ENCODE data around the gene RNFT2. TPM values are rescaled to one million over a fixed set of nuclear protein-coding genes. Genes with fewer than 3 reads are reported as not detected.
A peak's percentile ranks its signal among the peaks of the same experiment; 100 is the strongest.

Gene RNFT2
- total RNA-seq, 1 experiment from 2014 or later = 34.9 TPM

DNA sequence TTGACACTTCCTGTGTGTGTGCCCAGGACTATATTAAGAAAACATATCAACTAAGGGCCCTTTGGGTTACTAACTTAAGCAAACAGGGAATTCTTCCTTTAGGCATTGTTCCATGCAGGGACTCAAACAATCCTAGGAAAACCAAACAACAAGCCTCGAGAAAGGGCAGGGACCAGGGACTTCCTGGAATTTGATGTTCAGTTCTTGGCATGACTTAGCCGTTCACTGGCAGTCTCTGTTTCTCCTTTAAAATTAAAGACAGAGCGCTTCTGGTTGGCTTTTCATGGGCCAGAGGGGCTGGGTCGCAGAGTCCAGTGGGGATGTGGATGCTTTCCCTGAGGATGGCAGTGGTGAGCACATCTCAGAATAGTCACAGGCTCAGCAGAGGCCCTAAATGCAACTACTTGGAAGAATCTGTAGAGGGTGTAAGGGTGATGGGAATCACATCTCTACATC, 35.2 kb downstream of the RNFT2 start:
- no peaks in the 10 kb centered on the region for H3K9me3 ChIP-seq (ENCODE audit: control insufficient read depth in 1 of 2, insufficient read depth in 1 of 2, low read depth in 1 of 2, low read length in 2 of 2)
- no peaks in the 10 kb centered on the region; a peak in 1 of 4 replicates for H3K36me3 ChIP-seq (ENCODE audit: control insufficient read depth in 1 of 2, insufficient read depth in 2 of 2, low read length in 2 of 2)
- H2AFZ ChIP-seq (ENCODE audit: low read depth, low read length, poor library complexity, severe bottlenecking) = no peak overlapping the region
- POLR2A ChIA-PET = no interaction called here
- intact Hi-C loops (cut with micrococcal nuclease) = loop anchor here (1.0 kb wide), 1 partner anchor 182 kb away; no protein-coding TSS in a partner anchor
- TF ChIP-seq SP1 (IDR thresholded peaks at IDR 0.05; ENCODE audit: low read depth) = no peak
- TF ChIP-seq, protein P1, sequence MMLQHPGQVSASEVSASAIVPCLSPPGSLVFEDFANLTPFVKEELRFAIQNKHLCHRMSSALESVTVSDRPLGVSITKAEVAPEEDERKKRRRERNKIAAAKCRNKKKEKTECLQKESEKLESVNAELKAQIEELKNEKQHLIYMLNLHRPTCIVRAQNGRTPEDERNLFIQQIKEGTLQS (IDR thresholded peaks at IDR 0.05) = no peak
- no peak for TF ChIP-seq EZH2phosphoT487 (IDR thresholded peaks at IDR 0.05; ENCODE audit: borderline replicate concordance)
- TF ChIP-seq RAD21 (IDR thresholded peaks at IDR 0.05; ENCODE audit: low read depth) = peak; percentile 53
- peak; percentile 30 to 57 (median 41) for TF ChIP-seq CTCF (IDR thresholded peaks at IDR 0.05 in 2 of 3, conservative IDR thresholded peaks at IDR 0.05 in 1 of 3; ENCODE audit: borderline replicate concordance in 1 of 3, insufficient read depth in 1 of 3, low read depth in 2 of 3, low read length in 2 of 3)
- no peak for TF ChIP-seq TCF7L2 (IDR thresholded peaks at IDR 0.05; ENCODE audit: borderline replicate concordance, extremely low read depth, insufficient read depth, insufficient read length)
- no peak for TF ChIP-seq SIN3A (IDR thresholded peaks at IDR 0.05; ENCODE audit: low read depth)
- TF ChIP-seq ZBTB33 (IDR thresholded peaks at IDR 0.05; ENCODE audit: extremely low read depth, insufficient replicate concordance, low read length) = no peak
- no peak for TF ChIP-seq ZFX (IDR thresholded peaks at IDR 0.05)
- TF ChIP-seq JUND (IDR thresholded peaks at IDR 0.05) = no peak
- TF ChIP-seq POLR2A (IDR thresholded peaks at IDR 0.05; ENCODE audit: borderline replicate concordance, extremely low read depth, insufficient read depth, insufficient read length) = no peak
- no peak for TF ChIP-seq SRF (IDR thresholded peaks at IDR 0.05; ENCODE audit: low read depth)
- no peak for TF ChIP-seq MAX (IDR thresholded peaks at IDR 0.05)
- RAD21 ChIA-PET (ENCODE audit: low non-redundant PET in 1 of 2, low total read pairs in 2 of 2, uncharacterized antibody in 2 of 2, unreplicated experiment in 2 of 2) = no interaction called here
- peaks cover 0 to 6% of the 10 kb centered on the region in 2 experiments; a peak in 1 of 4 replicates for H3K4me1 ChIP-seq (ENCODE audit: control insufficient read depth in 1 of 2, insufficient read depth in 2 of 2, low read length in 2 of 2)
- DNase-seq (ENCODE audit: low read depth, low spot score) (peak; percentile 12), ATAC-seq (peak; percentile 97)
- no peak overlapping the region for H3K9ac ChIP-seq (ENCODE audit: low read length)
- no peak overlapping the region for H3K4me3 ChIP-seq (replicated peaks in 1 of 2; ENCODE audit: low read depth in 1 of 2, low read length in 2 of 2)
- H3K9me2 ChIP-seq (ENCODE audit: insufficient read depth) = no peaks in the 10 kb centered on the region
- no peaks in the 10 kb centered on the region for H3K79me2 ChIP-seq (ENCODE audit: insufficient read depth, low read length)
- H3K4me2 ChIP-seq (ENCODE audit: low read length) = no peak overlapping the region
- BruUV-seq (replicated peaks) = no TSS peak
- CTCF ChIA-PET = no interaction called here
- no peaks in the 10 kb centered on the region for H3K27me3 ChIP-seq (ENCODE audit: insufficient read depth, low read length)
- no peak overlapping the region for H3K27ac ChIP-seq (ENCODE audit: low read depth, low read length)
- no peaks in the 10 kb centered on the region for H4K20me1 ChIP-seq (ENCODE audit: insufficient read depth)

All from HCT116 (cell line).